ENCODE data around the gene DAG1. TPM values are rescaled to one million over a fixed set of nuclear protein-coding genes. Genes with fewer than 3 reads are reported as not detected.

The DAG1 gene
- total RNA-seq, result 33.4 TPM

DNA sequence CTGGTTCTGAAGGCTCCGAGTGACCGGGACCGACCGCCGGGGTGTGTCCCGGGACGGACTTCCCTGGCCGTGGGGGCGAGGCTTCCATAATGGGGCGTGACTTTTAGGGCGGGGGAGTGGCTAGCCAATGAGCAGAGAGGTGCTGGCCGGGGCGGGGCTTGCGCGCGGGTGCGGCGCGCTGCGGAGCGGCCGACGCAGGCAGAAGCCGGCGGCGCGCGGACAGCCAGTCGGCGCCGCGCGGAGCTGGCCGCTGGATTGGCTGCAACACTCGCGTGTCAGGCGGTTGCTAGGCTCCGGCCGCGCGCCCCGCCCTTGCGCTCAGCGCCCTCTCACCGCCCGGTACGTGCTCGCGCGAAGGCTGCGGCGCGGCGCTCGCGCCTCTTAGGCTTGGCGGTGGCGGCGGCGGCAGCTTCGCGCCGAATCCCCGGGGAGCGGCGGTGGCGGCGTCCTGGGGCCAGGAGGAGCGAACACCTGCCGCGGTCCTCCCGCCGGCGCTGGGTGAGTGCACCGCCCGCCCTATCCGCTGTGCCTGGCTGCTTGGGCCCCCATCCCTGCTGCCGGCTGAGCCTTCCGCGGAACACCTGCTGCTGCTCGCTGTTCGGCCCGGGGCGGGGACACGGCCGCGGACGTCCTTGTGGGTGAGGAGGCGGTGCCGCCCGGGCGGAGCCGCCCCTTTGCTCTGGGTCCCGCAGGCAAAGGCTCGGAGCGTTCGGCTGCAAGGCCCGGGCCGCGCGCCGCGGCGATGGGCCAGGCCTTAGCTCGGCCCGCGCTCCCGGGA lies at the start of gene DAG1:
Gene DAG1, plus strand, starts transcription at position 332 of the 778 bp plus-strand sequence. CDS start 40,268 bp downstream, outside the sequence.

DNA sequence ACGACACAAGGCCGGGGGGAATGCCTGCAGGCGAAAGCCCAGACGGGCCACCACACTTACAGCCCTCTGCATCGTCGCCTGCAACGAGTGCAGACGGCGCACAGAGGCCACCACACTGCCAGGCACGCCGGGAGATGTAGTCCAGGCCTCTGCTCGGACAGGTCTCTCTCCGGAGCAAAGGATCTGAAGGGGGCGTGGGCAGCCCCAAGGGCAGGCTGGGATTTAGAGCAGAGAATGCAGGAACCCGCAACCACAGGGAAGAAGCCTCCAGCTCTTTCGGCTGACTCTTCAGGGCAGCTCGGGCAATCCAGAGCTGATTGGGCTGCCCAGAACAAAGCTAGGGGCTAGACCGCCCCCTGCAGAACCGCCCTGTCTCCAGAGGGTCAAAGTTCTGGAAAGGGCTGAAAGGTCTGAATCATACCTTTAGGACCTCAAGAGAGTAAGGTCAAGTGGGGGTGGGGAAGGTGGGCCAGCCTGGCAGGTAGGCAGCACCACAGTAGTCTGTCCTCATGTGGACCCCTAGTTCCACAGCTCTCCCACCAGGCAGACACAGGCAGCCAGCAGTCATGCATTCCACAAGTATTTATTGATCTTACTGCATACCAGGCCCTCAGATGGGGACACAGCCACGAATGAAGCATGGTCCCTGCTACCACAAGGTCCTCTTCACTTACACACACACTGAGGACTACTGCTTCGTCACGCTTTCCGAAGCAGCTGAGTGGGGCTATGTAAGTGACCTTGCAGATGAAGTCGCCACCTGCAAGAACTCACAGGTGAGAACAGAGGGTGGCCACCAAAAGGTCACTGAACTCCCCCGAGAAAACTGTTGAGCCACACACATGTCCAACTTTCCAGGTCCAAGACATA lies 47.5 kb upstream of the DAG1 start, which contains the start of gene AMT:
Gene AMT, minus strand, starts transcription at position 95 of the 870 bp plus-strand sequence. Its CDS starts 23 bp downstream, at position 72.

DNA sequence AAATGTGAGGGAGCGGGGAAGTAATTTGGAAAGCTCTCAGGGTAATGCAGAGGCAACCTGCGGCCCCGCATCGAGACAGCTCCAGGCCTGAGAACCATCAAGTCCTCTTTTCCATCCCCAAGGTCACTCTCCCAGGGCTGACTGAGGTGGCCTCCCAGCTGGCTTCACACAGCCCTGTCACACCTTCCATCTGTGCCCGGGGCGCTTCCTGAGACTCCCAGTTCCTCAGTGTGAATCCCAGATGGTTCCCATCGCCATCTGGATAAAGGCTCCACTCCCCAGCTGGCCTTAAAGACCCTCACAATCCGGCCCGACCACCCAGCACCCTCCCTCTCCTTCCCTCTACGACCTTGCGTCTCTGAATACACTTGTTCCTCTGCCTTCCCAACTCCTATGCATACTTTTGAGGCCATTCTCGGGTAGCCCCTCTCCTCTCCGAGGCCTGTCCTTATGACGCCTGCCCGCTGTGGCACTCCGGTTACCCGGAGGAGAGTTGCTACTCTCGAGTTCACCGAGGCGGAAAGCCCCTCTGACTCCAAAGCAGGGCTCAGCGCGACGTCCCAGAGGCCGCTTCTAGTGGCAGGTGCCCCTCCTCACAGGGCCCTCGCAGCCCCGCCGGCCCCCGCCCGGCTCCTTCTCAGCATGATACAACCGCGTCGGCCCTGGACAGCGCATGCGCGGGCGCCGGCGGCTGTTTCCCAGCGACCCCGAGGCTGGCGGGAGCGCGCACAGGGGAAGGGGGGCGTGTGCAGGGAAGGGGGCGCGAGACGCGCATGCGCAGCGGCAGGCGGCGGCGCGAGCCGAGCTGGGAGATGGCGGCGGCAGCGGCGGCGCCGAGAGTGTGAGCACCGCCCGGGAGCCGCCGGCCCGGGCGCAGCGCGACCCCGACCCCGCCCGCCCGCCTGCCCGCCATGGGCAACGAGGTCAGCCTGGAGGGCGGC lies 83.9 kb downstream of the DAG1 start, which contains the start of gene BSN:
Gene BSN, plus strand, starts transcription at position 786 of the 941 bp plus-strand sequence. Its CDS starts 126 bp downstream, at position 912.

Small RNAs within 50 kb of the gene (small RNA-seq; reads per million reads assigned to genes)
- gene RNA5SP130, result not detected

Other genes with a start within 250 kb of the DAG1 start
- 6.7 TPM for gene C3orf62, start 193.0 kb upstream of the DAG1 start, total RNA-seq
- gene USP4, start 130.2 kb upstream of the DAG1 start, total RNA-seq, result 29.5 TPM
- gene GPX1, start 111.9 kb upstream of the DAG1 start, total RNA-seq, result 79.1 TPM
- 200 TPM for gene RHOA, start 58.3 kb upstream of the DAG1 start, total RNA-seq
- gene TCTA, start 57.8 kb upstream of the DAG1 start, total RNA-seq, result 18.0 TPM
- gene AMT, start 47.8 kb upstream of the DAG1 start, total RNA-seq, result 3.9 TPM
- gene NICN1, start 40.9 kb upstream of the DAG1 start, total RNA-seq, result 18.5 TPM
- gene BSN, start 84.2 kb downstream of the DAG1 start, total RNA-seq, result 11.5 TPM
- 75.2 TPM for gene APEH, start 204.1 kb downstream of the DAG1 start, total RNA-seq
- gene MST1, start 219.2 kb downstream of the DAG1 start, total RNA-seq, result 7.6 TPM
- gene RNF123, start 219.3 kb downstream of the DAG1 start, total RNA-seq, result 28.6 TPM
- 0.92 TPM for gene AMIGO3, start 249.4 kb downstream of the DAG1 start, total RNA-seq

All from diencephalon (tissue), 1 donor.